ENCODE results near the gene LPCAT1.
"Not testable (repeated sequence)": the region's sequence is repeated elsewhere in the genome, so short reads cannot be mapped to it uniquely, and the experiment has no call there.

Gene LPCAT1

DNA sequence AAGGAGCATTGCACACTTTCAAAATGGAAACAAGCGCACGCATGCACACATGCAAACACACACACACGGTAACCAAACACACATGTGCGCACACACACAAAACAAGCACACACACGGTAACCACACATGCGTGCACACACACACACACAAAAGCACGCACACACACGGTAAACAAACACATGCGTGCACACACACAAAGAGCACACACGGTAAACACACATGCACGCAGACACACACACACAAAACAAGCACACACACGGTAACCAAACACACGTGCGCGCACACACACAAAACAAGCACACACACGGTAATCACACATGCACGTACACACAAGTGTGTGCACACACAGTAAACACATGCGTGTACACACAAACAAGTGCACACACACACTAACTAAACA is 59.2 kb downstream of the LPCAT1 start:
- DNase-seq (ENCODE audit: low spot score) = no peak

DNA sequence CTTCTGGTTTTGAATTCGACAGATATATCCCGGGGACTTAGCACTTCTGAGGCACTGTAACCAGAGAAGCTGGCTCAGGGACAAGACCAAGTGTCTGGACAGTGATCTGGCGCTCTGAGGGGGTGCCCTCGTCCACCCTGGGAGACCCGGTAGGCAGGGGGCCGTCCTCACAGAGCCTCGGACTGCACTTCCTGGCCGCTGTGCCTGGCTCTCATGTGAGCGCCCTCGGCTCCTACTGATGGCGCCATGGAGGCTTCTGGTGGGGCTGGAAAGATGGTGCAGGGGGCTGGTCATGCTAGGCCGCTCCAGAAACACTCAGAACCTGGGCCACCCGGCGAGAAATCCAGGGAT is 59.7 kb downstream of the LPCAT1 start:
- DNase-seq (ENCODE audit: low spot score) = peak; percentile 20

DNA sequence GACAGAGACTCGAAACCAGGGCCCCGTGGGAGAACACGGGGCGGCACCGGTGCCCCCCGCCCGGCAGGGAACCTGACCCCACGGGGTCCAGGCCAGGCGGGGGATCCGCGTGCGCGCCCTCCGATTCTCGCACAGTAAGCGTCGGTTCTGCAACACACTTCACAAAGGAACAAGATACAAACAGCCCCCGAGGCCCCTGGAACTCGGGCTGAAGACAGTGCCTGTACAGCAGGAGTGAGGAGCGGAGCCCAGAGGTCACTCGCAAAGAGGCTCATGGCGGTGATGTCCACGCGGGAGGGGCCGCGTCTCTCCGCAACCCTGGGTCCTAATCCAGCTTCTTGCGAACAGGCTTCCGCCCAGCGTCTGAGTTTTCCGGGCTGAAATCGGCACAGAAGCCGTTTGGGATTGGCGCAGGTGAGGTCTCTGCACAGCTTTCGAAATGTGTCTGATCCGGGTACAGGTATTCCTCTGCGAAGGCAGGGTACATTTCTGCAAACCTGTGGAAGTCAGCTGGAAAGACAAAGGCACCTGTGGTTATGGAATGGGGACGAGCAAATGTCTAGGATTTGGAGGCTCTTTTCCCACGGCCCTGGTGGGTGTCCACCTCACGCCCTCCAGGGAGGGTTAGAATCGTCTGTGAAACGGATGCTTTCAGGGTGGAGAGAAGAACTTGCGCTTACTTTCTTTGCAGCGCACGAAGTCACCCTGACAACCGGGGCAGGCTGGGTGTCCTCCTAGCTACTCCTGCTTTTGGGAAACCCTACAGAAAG is 60.2 kb downstream of the LPCAT1 start:
- DNase-seq (ENCODE audit: low spot score) = peak; percentile 28

DNA sequence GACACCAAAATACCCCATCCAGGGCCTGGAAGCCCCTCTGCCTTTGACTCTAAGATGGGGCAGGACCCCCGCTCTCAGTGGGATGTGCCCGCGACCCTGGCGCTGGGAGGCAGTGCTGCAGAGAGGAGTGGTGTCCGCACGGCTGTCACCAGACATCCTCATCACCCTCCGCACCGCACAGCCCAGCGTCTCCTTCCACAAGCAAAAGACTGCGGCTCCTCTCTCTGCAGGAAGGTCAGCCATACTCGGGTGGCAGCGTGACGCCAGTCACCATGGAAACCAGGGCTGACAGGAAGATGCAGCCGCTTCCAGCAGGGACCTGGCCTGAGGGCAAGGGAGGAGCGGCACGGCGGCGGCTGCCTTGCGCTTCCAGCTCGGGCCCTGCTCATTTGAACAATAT is 61.4 kb downstream of the LPCAT1 start:
- peak; percentile 28 for DNase-seq (ENCODE audit: low spot score)

DNA sequence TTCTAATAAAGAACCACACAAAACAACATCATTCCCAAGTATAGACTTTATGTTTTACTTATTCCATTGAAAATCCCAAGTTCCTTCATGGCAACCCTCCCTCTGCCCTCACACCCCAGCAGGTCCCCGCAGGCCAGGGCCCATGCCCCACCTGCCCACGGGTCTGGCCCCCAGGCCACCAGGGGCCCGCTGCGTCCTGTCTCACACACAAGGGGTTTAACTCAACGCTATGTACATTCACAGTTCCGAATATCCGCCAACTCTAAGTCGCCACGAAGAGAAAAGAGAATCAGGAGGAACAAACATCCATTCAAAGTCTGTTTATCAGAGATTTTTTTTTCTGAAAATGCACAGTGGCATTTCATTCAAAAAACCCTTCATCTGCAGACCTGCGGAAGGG is 62.4 kb downstream of the LPCAT1 start:
- DNase-seq (ENCODE audit: low spot score) = peak; percentile 28

DNA sequence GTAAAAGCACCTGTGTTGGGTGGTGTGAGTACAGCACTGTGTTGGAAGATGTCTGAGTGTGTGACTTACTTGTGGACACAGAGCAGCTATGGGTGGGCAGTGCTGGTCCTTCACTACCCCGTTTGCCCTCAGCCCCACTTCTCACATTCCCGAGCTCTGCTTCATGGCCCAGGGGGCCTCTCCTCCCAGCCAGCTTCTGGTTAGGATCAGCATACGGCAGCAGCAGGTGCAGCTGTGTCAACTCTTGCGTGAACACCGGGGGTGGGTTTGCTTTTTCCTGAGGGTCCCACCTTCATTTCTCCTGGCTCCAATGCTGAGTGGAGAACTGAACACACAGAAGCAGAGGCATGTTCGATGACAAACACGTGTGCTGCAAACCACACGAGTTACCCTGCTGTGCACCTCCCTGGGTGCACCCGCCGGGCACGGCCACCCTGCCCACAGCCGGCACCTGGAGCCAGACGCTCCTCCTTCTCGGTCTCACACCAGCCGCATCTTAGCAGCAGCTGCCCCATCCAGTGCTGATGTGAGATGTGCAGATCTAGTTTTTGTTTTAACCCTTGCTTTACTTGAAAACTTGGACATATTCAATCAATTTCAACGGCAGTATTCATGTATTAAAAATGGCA is 63.6 kb downstream of the LPCAT1 start:
- DNase-seq (ENCODE audit: low spot score) = peak; percentile 44

DNA sequence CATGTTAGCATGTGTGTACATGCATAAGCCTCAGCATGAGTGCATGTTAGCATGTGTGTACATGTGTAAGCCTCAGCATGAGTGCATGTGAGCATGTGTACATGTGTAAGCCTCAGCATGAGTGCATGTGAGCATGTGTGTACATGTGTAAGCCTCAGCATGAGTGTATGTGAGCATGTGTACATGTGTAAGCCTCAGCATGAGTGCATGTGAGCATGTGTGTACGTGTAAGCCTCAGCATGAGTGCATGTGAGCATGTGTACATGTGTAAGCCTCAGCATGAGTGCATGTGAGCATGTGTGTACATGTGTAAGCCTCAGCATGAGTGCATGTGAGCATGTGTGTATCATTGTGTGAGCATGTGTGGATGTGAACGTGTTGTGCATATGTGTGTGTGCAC is 64.3 kb downstream of the LPCAT1 start:
- DNase-seq (ENCODE audit: low spot score) = not testable (repeated sequence)

DNA sequence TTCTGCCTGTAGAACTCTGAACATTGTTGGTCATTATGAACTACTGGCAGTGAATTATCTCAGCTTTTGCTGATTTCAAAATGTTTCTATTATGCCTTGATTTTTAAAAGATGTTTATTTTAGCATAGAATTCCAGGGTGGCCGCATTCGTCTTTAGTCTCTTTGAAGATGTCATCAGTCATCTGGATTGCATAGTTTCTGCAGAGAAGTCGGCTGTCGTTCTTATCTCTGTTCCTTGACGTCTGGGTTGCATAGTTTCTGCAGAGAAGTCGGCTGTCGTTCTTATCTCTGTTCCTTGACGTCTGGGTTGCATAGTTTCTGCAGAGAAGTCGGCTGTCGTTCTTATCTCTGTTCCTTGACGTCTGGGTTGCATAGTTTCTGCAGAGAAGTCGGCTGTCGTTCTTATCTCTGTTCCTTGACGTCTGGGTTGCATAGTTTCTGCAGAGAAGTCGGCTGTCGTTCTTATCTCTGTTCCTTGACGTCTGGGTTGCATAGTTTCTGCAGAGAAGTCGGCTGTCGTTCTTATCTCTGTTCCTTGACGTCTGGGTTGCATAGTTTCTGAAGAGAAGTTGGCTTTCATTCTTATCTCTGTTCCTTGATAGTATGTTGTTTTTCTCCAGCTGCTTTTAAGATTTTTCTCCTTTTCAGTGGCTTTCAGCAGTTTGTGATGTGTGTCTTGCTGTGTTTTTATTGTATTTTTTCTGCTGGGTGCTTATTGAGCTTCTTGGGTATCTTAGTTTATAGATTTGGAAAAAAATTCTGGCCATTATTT is 67.5 kb downstream of the LPCAT1 start:
- DNase-seq (ENCODE audit: low spot score) = not testable (repeated sequence)

DNA sequence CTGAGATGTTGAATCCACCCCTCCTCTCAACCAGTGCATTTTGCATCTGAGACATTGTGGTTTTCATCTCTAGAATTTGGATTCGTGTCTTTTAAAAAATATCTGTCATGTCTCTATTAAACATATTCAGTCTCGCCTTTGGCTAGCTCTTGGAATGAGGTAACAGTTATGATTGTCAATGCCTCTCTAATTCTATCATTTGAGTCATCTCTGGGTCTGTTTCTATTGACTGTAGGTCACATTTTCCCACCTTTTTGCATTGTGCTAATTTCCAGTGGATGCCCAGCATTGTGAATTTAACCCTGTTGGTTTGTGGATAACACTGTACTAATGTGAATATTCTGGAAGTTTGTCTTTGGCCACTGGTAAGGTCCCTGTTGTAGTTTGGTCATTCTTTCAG is 70.1 kb downstream of the LPCAT1 start:
- no peak for DNase-seq (ENCODE audit: low spot score)

DNA sequence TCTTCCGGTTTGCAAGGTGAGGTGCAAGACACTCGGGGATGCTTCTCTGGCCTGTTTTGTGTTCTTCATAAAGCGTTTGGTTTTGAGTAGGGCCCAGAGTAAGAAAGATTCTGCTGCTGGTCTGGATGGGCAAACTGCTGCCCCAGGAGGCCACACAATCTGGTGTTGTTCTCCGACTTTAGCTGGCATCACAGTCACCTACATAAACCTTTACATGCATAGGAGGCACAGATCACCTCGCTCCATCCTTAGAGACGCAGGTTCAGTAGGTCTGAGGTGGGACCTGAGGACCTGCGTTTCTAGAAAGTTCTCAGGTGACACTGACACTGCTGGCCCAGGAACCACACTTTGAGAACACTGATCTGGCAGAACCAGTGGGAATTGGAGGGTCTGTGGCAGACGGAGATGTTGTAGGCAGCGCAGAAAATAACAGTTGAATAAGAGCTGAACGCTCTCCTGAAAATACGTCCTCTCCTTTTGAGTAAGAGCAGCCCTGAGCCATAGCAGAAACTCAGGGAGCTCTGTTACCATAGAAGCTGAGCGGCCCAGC is 74.6 kb downstream of the LPCAT1 start:
- no peak for DNase-seq (ENCODE audit: low spot score)

DNA sequence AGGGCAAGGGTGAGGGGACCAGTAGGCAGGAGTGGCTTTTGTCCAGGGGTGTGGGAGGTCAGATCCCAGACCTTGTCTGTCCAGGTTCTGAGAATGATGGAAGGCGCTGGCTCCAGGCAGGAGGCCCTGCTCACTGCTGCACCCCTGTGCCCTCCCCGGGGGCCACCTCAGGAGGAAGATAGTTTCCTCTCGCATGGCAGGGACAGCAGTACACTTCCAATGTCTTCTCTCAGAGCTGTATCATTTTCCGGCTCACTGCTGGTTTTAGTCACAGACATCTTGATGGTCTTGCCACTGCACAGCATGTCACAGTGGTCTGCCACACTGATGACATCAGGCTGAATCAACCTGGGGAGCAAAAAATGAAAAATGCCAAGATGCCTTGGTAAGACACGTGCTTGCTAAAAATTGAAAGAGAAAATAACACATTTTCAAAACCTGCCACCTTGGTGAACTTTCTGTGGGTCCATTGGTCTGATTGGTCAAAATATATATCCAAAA is 75.2 kb downstream of the LPCAT1 start:
- DNase-seq (ENCODE audit: low spot score) = peak; percentile 8

DNA sequence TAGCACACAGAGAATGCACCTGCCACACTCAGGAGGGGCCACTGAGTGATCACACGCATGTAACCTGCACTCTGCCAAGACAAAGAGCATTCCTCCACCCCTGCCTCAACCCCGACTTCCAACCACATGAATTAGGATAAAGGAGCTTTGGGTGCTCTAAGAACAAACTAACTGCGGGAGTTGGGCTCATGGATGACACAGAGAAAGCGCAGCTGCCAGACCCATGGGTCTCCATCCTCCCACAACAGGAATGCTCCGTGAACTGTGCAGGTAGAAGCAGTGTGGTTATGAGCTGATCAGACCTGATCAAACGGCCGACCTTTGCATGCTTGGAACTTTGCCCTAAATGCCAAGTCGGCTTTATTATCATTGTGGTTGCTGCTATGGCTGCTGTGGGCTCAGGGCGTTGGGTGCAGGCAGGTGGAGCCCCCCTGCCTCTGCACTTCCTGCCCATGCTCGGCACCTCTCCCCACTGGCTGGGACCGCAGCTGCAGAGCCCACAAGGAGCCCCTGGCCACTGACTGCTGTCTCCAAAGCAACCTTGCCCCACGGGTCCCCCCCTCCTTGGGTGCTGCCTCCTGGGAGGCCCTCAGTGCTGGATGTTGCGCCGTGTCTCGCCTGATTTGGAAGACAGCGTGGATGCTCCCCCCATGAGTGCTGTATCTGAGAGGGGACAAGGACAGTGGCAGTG is 75.9 kb downstream of the LPCAT1 start:
- DNase-seq (ENCODE audit: low spot score) = peak; percentile 29

DNA sequence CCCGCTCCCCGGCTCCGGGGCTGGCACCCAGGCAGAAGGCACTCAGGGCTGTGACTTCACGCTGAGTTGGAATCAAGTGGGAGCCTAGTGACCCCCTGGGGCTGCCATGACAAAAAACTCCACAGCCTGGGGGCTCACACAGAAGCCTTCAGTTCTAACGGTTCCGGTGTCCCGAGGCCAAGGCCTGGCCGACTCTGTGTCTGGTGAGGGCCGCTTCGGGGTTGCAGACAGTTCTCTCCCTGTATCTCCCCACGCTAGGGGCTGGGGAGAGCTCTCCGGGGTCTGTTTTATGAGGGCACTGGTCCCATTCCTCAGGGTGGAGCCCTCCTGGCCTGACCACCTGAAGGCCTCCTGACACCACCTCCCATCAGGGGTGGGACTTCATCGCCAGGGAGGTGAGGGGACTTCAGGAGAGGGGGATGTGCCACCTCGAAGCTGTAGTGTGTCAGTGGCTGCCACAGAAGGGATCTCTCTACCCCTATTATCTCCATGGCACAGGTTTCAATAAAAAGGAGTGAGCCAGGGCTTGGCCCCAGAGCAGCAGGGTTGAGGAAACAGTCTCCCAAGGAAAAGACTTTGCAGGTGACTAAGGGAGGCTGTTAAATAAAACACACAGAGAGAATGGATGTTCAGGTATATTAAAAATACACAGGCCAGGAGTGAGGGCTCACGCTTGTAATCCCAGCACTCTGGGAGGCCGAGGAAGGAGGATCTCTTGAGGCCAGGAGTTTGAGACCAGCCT is 77.0 kb downstream of the LPCAT1 start:
- DNase-seq (ENCODE audit: low spot score) = no peak

DNA sequence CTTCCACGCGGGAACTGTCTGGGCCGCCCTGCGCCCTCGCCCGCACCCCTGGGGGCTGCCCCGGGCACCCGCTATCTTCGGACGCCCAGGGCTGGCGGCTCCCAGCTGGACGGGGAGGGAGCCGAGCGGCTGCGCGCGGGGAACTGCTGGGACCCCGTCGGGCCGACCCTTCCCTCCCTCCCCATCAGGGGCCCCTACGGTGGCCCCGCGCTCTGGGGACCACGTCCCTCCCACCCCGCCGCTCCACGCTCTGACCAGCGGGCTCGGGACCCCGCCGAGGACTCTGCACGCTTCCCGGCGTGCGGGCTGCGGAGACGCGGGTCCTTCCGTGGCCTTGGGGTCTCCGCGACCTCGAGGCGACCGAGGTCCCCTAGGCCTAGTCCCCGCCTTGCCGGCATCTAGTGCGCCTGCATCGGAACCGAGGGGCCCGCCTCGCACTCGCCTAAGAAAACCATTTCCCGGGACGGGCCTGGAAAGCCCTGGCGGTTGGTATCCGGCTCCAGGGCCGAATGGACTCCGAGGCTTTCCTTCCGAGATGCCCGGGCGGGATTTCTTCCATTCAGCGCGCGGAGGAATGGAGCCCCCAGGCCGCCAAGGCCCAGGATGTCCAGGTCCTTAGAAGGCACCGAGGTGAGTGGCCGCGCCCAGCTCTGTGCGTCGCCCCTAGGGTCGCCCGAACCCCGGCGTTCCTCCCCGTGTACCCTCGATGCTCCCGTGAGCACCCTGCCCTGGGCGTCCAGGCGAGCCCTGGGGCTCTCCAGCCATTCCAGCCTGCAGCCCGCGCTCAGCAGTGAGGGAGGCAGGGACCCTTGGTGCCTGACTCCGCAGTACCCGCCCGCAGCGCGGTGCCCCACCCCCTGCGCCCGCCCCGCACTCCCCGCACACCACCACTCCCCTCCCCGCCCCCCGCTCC is 77.8 kb downstream of the LPCAT1 start:
- DNase-seq (ENCODE audit: low spot score) = no peak

DNA sequence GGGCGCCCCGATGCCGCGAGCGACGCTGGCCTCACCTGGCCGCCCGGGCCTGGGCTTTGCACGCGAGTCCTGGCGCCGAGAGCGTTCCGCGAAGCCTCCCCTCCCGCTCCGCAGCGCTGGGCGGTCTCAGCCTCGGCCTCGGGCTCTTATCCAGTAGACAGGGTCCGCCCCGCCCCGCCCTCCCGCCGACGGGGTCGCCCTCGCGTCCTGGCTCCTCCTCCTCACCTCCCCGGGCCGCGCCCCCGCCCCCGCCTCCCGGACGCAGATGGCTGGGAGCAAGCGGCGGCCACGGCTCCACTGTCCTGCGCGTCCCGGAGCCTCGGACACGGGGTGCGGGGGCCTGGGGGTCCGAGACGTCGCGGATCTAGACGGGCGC is 78.5 kb downstream of the LPCAT1 start, which contains the start of gene SLC6A3:
TSS of gene SLC6A3 (minus strand) at position 128 of the 376 bp plus-strand sequence. CDS start 2,243 bp downstream, outside the sequence.
- peak; percentile 86 for DNase-seq (ENCODE audit: low spot score)

DNA sequence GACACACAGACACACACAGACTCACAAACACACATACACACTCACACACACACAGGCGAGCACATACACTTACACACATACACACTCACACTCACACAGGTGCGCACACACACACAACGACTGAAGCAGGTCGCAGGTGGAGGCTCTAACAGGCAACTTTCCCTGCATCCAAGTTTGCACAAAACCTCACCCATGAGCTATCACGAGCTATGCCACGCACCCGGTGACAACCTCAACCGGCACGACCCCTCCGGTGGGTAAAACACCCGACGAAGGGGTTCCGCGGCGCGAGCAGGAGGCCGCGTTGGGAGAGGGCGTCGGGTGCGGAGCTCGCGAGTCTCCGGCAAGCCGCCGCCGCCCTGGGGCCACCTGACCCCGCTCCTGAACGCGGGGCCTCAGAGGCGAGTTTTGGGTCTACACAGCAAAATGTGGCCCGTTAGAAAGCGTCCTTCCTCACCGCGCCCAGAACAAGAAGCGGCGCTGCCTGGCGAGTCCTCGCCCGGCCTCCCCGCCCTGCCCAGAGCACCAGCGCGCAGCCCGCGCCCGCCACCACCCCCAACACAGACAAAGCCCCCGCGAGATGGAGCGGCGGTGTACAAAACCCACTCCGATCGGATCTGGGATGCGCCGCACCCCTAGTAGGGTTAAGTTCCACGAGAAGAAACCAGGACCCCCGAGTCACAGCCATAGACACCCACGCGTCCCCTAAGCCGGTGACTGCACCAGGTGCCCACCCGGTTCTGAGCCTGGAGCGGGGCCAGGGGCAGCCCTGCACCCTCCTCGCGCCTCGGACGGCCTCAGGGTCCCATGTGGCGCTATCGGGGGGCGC is 79.2 kb downstream of the LPCAT1 start:
- peak; percentile 62 for DNase-seq (ENCODE audit: low spot score)

DNA sequence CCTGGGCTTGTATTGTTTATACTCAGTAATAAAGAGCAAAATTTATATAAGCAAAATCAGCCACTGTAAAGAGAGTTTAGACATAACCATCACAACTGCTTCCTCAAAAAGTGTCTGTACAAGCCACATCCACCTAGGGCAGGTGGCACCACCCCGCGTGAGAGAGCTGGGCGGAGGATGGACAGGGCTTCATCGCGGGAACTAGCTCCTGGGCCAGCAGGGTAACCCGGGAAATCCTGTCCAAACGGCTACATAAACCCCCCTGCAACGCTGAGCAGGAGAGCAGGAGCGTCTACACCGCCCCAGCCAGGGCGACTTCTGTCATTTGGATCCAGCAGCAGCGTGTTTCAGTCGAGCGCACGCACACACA is 79.8 kb downstream of the LPCAT1 start:
- no peak for DNase-seq (ENCODE audit: low spot score)

DNA sequence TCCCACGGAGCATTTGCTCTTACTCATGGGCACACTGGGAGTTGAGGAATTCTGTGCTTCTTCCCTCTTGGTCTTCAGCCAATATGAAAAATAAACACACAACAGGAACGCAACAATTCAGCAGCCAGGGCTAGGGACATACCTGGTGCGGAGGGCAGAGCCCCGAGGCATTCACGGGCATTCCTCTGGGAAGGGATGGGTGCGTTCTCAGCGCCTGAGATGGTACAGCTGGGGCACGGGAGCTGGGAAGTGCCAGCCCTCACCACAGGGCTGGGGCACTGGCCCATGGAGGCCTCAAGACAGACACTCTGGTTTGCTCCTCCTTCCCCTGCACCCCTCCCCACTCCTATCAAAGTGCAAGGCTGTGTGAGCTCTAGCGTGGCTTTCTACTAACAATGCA is 80.6 kb downstream of the LPCAT1 start:
- DNase-seq (ENCODE audit: low spot score) = no peak
